ENCODE measurements around the gene RANBP10. TPM values are rescaled to one million over a fixed set of nuclear protein-coding genes. Genes with fewer than 3 reads are reported as not detected.

Gene RANBP10
- total and polyA plus RNA-seq, 2 of the 13 experiments (the other 11 are each of a cell fraction or from before 2014, with no cell fraction given) = 9.2 to 22.7 TPM

- TF ChIP-seq, protein P1, sequence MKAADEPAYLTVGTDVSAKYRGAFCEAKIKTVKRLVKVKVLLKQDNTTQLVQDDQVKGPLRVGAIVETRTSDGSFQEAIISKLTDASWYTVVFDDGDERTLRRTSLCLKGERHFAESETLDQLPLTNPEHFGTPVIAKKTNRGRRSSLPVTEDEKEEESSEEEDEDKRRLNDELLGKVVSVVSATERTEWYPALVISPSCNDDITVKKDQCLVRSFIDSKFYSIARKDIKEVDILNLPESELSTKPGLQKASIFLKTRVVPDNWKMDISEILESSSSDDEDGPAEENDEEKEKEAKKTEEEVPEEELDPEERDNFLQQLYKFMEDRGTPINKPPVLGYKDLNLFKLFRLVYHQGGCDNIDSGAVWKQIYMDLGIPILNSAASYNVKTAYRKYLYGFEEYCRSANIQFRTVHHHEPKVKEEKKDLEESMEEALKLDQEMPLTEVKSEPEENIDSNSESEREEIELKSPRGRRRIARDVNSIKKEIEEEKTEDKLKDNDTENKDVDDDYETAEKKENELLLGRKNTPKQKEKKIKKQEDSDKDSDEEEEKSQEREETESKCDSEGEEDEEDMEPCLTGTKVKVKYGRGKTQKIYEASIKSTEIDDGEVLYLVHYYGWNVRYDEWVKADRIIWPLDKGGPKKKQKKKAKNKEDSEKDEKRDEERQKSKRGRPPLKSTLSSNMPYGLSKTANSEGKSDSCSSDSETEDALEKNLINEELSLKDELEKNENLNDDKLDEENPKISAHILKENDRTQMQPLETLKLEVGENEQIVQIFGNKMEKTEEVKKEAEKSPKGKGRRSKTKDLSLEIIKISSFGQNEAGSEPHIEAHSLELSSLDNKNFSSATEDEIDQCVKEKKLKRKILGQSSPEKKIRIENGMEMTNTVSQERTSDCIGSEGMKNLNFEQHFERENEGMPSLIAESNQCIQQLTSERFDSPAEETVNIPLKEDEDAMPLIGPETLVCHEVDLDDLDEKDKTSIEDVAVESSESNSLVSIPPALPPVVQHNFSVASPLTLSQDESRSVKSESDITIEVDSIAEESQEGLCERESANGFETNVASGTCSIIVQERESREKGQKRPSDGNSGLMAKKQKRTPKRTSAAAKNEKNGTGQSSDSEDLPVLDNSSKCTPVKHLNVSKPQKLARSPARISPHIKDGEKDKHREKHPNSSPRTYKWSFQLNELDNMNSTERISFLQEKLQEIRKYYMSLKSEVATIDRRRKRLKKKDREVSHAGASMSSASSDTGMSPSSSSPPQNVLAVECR (CRISPR knock-in tag; IDR thresholded peaks at IDR 0.05; ENCODE audit: borderline replicate concordance) = no peak; the same call in 1 of the 2 replicates
- no peak for TF ChIP-seq CREBL2 (CRISPR knock-in tag; IDR thresholded peaks at IDR 0.05; ENCODE audit: borderline replicate concordance)
- TF ChIP-seq MXD4 (CRISPR knock-in tag; IDR thresholded peaks at IDR 0.05) = peak; percentile 71; the same call in 1 of the 2 replicates
- TF ChIP-seq, protein P2, sequence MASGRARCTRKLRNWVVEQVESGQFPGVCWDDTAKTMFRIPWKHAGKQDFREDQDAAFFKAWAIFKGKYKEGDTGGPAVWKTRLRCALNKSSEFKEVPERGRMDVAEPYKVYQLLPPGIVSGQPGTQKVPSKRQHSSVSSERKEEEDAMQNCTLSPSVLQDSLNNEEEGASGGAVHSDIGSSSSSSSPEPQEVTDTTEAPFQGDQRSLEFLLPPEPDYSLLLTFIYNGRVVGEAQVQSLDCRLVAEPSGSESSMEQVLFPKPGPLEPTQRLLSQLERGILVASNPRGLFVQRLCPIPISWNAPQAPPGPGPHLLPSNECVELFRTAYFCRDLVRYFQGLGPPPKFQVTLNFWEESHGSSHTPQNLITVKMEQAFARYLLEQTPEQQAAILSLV (CRISPR knock-in tag; IDR thresholded peaks at IDR 0.05; ENCODE audit: borderline replicate concordance) = peak; percentile 13; the same call in 1 of the 2 replicates
- no peak for TF ChIP-seq ZNF44 (CRISPR knock-in tag; IDR thresholded peaks at IDR 0.05)
- 0 out of 2 replicates have a peak, but pooled peaks have one; percentile 16 for TF ChIP-seq PAX8 (CRISPR knock-in tag; IDR thresholded peaks at IDR 0.05; ENCODE audit: borderline replicate concordance)
- no peak for TF ChIP-seq TCF7 (IDR thresholded peaks at IDR 0.05; ENCODE audit: low read depth)
- TF ChIP-seq NAIF1 (CRISPR knock-in tag; IDR thresholded peaks at IDR 0.05; ENCODE audit: borderline replicate concordance) = no peak
- 0 out of 2 replicates have a peak, but pooled peaks have one; percentile 11 for TF ChIP-seq CBX5 (CRISPR knock-in tag; IDR thresholded peaks at IDR 0.05; ENCODE audit: borderline replicate concordance)
- peak; percentile 91 for TF ChIP-seq HDAC1 (CRISPR knock-in tag; IDR thresholded peaks at IDR 0.05)
- TF ChIP-seq, protein P3, sequence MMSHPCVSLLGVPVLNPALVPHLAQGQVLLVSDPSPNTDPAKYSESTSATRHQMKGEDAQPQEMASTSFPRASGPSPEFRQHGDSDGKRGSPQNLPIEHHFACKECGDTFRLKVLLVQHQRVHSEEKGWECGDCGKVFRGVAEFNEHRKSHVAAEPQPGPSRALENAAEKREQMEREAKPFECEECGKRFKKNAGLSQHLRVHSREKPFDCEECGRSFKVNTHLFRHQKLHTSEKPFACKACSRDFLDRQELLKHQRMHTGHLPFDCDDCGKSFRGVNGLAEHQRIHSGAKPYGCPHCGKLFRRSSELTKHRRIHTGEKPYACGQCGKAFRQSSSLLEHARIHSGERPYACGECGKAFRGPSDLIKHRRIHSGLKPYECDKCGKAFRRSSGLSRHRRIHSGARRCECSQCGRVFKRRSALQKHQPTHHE (CRISPR knock-in tag; IDR thresholded peaks at IDR 0.05; ENCODE audit: borderline replicate concordance) = no peak
- TF ChIP-seq ZMYM4 (CRISPR knock-in tag; IDR thresholded peaks at IDR 0.05) = no peak
- TF ChIP-seq, protein P4, sequence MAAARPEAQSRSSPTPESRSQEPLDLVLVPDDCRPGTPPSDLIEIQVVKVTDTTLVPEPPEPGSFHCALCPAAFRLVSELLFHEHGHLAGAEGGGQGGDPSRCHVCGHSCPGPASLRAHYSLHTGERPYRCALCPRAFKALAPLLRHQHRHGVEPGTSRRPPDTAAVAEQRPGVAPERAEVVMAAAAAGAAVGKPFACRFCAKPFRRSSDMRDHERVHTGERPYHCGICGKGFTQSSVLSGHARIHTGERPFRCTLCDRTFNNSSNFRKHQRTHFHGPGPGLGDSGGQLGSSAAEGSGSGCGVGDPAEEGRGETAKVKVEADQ (CRISPR knock-in tag; IDR thresholded peaks at IDR 0.05; ENCODE audit: borderline replicate concordance) = no peak
- TF ChIP-seq EZH2 (conservative IDR thresholded peaks at IDR 0.05; ENCODE audit: low read depth, low read length) = no peak
- TF ChIP-seq SMAD1 (CRISPR knock-in tag; IDR thresholded peaks at IDR 0.05; ENCODE audit: borderline replicate concordance, low read depth) = peak; percentile 62; the same call in 1 of the 2 replicates
- no peak for TF ChIP-seq CEBPB (IDR thresholded peaks at IDR 0.05; ENCODE audit: borderline replicate concordance, low read depth, low read length)
- TF ChIP-seq ARNTL (CRISPR knock-in tag; IDR thresholded peaks at IDR 0.05) = peak; percentile 23; the same call in 1 of the 2 replicates
- no peak for TF ChIP-seq U2AF1 (optimal IDR thresholded peaks at IDR 0.05; ENCODE audit: low read depth, low read length)
These were observed 855 bp upstream of the RANBP10 start (continued) for GRCh38 chr16:67807148-67807682.

Measured in HepG2 (cell line).